GM19463 (cell line): ENCODE measurements around the gene PDXP.

ENCODE experiments used
- ATAC-seq: cut with Tn5 transposase; IDR thresholded peaks from one replicate; pipeline ENCODE4 v1.9.1; 2021; ENCODE audit warnings: mild to moderate bottlenecking, moderate library complexity; ENCODE audit not compliant: unreplicated experiment

The PDXP gene

GRCh38 chr22:37627545-37627944 lies 31.0 kb upstream of the PDXP start:
- no peak for ATAC-seq

GRCh38 chr22:37628830-37629229 lies 29.7 kb upstream of the PDXP start:
- no peak for ATAC-seq

DNA sequence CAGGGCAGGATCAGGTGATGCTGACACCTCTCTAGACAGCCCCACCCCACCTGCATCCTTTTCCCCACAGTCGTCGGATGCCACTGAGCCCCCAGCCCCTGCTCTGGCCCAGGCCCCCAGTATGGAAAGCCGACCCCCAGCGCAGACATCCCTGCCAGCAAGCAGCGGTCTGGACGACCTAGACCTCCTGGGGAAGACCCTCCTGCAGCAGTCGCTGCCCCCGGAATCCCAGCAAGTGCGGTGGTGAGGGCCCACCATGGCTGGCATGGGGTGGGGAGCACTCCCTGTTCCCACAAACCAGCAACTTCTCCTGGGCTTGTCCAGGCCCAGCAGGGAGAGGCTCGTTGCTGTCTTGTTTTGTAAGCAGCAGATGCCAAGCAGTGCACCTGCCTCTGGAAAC lies 28.6 kb upstream of the PDXP start:
- ATAC-seq = no peak

DNA sequence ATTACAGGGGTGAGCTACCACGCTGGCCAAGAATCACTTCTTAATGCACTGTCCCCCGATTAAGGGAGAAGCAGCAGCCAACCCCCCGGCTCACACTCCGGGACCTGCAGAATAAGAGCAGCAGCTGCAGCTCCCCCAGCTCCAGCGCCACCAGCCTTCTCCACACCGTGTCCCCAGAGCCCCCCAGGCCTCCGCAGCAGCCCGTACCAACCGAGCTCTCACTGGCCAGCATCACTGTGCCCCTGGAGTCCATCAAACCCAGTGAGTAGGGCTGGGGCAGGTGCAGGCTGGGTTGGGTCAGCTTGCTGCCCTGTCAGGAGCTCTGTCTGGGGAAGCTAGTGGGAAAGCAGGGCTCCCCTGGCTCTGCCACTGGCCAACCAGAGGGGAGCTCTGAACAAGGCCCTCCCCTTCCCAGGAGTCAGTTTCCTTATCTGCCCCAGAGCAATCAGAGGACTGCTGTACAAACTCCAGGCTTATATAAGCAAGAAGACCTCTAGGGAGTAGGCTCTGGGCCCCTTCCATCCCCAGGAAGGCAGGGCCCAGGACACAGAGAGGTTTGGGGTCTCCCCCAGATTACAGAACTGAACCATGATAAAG lies 27.6 kb upstream of the PDXP start:
- no peak for ATAC-seq

- ATAC-seq = no peak
These were observed 26.9 kb upstream of the PDXP start for GRCh38 chr22:37631448-37632173.

GRCh38 chr22:37632174-37633088 lies 26.1 kb upstream of the PDXP start:
- peak; percentile 11 for ATAC-seq

- ATAC-seq = peak; percentile 52
These were observed 25.4 kb upstream of the PDXP start for GRCh38 chr22:37633089-37633624.

- peak; percentile 53 for ATAC-seq
These were observed 24.7 kb upstream of the PDXP start for GRCh38 chr22:37633625-37634416.

DNA sequence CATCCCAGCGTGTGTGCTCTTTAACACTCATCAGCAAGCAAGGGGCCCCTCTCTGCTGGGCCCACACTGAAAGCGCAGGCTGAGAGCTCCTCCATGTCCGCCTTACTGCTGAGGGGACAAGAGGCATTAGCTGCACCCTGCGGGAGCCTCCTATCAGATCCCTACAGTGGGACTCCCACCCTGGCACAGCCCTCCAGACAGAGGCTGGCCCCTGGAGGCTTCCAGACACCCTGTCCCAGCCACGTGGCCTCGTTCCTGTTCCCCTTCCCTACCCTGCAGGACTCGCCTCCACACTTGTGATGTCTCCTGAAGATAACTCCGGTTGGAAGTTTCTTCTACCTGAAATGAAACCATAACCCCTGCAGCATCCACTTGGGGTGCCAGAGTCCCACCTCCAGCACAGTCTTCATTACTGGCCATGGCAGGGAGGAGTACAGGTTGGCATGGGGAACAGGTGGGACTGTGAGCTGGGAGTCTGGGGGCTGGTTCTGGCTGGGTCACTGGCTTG lies 24.1 kb upstream of the PDXP start:
- ATAC-seq = no peak

GRCh38 chr22:37635157-37635556 lies 23.4 kb upstream of the PDXP start:
- ATAC-seq = no peak

GRCh38 chr22:37636186-37636948 lies 22.2 kb upstream of the PDXP start:
- no peak for ATAC-seq

GRCh38 chr22:37636949-37637273 lies 21.6 kb upstream of the PDXP start:
- ATAC-seq = no peak

GRCh38 chr22:37638391-37639069 lies 20.0 kb upstream of the PDXP start:
- ATAC-seq = no peak

DNA sequence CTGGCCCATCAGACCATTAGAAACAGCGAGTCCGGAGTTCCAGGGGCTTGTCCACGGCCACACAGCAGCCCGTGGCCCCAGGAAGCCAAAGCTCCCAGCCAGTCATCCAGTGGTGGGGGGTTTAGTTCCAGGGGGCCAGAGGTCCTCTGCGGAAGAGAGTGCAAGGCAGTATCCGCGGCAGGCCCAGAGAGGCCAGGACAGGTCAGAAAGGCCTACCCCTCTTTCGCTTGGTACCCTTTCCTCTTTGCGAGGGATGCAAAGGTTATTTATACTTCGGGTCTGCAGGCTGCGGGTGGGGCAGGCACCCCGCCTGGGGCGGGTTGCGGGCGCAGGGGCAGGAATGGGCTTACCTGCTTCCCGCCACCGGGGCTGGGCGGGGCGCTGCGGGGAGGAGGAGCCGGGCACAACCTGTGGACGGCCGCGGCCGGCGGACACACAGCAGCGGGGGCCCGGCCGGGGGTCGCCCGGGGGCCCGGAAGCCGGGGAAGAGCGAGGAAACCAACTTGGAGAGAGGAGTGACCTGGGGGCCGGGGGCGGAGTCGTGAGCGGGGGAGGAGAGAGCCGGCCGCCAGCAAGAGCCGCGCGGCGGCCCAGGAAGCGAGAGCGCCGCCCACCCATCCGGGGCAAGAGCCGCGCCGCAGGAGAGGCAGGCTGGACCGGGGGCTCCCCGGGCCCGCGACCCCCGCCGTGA lies 19.3 kb upstream of the PDXP start, which contains the start of gene SH3BP1:
Gene SH3BP1, plus strand, starts transcription at position 600 of the 691 bp plus-strand sequence. CDS start 119 bp downstream, outside the sequence.
- peak; percentile 41 for ATAC-seq

- no peak for ATAC-seq
These were observed 18.5 kb upstream of the PDXP start for GRCh38 chr22:37639771-37640590.

GRCh38 chr22:37640591-37641560 lies 17.6 kb upstream of the PDXP start:
- ATAC-seq = no peak

- ATAC-seq = no peak
These were observed 17.0 kb upstream of the PDXP start for GRCh38 chr22:37641561-37641949.
